Esophagus mucosa (tissue), 1 donor: ENCODE data around the gene HESX1. TPM values are rescaled to one million over a fixed set of nuclear protein-coding genes. Genes with fewer than 3 reads are reported as not detected.

Experiments
- ATAC-seq: fragments of 200-7000 bp; cut with Tn5 transposase; one replicate; pipeline ENCODE4 v1.9.1; 2020
- total RNA-seq: library from RNA; stranded (reverse); gene quantifications from one replicate; pipeline ENCODE4 v1.2.4, GENCODE V29; 2023
- donor health status: DM: yes; HTN: yes; CAD: no.

The HESX1 gene
- 0.80 TPM for total RNA-seq

DNA sequence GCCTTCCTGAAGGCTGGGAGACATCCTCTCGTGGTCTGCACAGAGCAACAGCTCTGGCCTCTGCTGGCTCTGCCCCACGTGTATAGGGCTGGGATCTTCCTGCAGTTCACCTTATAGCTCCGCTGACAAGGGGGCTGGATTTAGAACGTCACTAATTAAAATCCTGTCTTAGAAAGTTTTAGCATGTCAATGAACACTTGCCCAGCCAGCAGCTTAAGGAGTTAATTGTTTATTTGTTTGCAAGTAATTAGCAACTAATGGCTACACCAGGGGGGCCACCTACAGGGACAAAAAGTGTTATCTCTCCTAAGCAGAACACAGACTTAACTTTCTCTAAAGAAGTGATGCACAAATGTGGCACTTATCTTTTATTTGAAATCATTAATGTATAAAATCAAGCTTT is at the start of gene HESX1:
HESX1 (minus strand) TSS at position 84 of the 403 bp plus-strand sequence; CDS start at position 24, 60 bp downstream.
- no peak for ATAC-seq

DNA sequence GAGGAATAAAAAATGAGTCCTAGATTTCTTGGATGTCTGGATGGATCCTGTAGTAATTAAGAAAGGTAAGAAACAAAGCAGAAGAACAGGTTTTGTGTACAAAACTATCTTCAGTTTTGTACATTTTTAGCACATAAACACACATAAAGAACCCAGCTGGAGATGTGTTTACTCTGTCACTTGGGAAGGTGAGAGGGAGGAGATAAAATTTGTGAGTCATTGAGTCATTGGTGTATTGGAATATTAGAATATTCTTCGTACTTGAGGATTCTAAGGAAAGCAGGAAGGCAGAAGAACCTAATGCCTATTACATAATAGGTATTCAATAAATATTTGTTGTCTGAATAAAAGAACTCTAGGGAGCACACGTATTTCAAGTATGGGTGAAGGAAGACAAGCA is 45.2 kb upstream of the HESX1 start:
- no peak for ATAC-seq

DNA sequence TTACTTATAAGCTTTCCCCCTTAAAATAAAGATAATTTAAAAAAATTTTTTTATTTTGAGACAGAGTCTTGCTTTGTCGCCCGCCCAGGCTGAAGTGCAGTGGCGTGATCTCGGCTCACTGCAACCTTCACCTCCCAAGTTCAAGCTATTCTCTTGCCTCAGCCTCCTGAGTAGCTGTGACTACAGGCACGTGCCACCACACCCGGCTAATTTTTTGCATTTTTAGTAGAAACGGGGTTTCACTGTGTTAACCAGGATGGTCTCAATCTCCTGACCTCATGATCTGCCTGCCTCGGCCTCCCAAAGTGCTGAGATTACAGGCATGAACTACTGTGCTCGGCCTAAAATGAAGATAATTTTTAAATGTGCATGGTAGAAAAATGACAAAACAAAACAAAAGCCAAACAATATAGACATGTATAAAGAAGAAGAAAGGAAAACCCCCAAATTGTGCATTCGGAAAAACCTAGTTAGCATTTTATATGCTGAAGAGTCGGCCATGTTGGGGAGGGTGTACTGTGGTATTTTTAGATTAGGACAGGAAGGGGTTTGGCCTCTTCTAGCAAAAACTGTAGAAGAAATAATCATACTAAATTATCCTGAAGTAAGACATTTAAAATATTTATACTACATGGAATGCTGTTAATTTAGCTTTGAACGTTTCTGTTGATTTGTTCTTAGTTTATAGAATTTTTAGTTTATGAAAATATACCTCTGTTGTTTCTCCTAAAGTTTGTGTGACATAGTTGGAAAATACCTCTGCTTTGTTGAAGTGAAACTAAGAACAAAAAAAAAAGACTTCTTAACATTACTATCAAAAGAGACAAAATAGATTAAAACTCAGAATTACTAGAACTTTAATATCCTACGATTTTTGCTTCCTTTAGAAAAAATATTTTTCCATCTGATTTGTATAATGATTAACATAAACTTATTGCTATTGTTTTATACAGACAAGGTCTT is 35.1 kb upstream of the HESX1 start:
- ATAC-seq: no peak

DNA sequence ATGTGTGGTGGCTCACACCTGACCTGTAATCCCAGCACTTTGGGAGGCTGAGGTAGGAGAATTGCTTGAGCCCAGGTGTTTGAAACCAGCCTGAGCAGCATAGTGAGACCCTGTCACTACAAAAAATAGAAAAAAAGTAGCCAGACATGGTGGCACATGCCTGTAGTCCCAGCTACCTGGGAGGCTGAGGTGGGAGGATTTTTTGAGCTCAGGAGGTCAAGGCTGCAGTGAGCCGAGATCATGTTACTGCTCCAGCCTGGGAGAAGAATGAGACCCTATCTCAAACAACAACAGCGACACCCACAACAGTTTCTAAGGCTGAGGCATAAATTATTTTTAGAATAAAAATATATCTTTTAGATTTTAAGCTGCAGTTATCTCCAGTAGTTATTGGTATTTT is 34.0 kb upstream of the HESX1 start:
- ATAC-seq: no peak

- ATAC-seq: no peak
Measured at GRCh38 chr3:57230006-57230405, 30.2 kb upstream of the HESX1 start.

GRCh38 chr3:57227930-57228751 is 28.4 kb upstream of the HESX1 start:
- peak; percentile 78 for ATAC-seq

GRCh38 chr3:57227204-57227929 is 27.6 kb upstream of the HESX1 start, which contains the start of gene APPL1:
Gene APPL1, plus strand, starts transcription at chr3:57227729. Its CDS starts 155 bp downstream, at chr3:57227884.
- ATAC-seq: peak; percentile 97

GRCh38 chr3:57226176-57226575 is 26.4 kb upstream of the HESX1 start:
- no peak for ATAC-seq

DNA sequence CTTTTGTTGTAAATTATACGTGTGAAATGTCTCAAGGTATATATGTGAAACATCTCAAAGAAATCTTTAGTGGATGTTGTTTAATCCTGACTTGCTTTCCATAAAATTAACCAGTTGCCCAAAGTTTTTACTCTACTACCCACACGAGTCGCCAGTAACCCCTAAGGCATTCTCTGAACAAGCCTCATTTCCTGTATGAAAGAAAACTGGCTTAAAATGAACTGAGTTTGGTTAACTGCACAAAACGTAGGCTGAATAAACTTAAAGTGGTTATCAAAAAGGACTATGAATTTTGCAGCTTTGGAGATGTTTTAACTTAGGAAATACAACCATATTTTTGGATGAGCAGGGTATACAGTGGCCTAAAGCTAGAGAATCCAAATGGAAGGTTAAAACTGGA is 25.1 kb upstream of the HESX1 start:
- no peak for ATAC-seq

- ATAC-seq: no peak
Measured at GRCh38 chr3:57221883-57222282, 22.1 kb upstream of the HESX1 start.

- no peak for ATAC-seq
Measured at GRCh38 chr3:57206423-57206822, 6.6 kb upstream of the HESX1 start.

GRCh38 chr3:57194641-57195040 is 5.1 kb downstream of the HESX1 start:
- no peak for ATAC-seq

- ATAC-seq: no peak
Measured at GRCh38 chr3:57192028-57192427, 7.8 kb downstream of the HESX1 start.

DNA sequence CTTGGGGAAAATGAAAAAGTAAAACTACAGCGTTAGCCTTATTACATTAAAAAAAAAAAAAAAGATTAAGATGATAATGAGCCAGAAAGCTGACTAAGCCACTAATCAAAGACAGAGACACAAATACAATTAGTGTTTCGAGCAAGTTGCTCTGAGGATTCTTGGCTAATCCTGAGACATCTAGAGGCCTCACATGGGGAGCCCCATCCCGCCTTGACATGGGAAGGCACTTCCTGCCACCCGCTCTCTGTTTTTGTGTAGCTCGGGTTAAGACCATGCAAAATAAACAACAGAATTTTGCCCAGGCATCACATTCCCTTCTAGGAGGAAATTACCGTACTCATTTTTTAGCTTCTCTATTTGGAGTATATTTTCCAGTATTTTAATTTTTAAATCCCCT is 15.3 kb downstream of the HESX1 start:
- no peak for ATAC-seq

DNA sequence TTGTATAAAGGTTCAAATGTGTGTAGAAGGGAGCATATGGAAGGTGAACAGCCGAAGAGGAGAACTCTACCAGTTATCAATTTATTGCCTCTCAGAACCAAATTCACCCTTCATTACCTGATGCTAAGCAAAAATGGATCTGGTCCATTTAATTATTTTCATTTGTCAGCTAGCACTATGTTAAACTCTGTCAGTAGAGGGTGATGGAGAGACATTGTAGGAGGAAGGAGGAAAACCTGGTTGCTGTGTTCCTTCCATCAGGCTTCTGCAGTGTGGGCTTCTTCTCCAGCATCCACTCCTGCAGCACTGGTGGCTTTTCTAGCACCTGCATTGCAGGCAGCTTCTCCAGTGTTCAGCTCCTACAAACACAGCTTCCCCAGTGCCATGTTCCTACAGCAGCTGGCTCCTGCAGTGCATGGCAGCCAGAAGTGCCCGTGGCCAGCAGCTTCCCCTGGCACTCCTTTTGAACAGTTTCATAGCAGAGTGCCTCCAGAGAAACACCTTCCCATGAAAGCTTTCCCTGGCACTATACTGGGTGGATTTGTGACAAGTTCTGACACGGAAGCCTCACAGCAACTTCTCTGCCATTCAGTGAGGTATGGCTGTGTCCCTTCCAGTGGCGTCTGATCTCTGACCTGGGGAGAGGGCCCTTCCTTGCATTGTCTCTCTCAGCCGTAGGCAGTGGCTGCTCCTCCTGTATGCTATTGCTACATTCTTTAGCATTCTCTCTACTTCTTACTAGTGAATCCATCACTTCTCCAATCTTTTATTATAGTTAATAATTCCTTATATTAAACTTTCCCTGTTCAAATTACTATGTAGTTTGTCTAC is 20.0 kb downstream of the HESX1 start:
- ATAC-seq: peak; percentile 58

DNA sequence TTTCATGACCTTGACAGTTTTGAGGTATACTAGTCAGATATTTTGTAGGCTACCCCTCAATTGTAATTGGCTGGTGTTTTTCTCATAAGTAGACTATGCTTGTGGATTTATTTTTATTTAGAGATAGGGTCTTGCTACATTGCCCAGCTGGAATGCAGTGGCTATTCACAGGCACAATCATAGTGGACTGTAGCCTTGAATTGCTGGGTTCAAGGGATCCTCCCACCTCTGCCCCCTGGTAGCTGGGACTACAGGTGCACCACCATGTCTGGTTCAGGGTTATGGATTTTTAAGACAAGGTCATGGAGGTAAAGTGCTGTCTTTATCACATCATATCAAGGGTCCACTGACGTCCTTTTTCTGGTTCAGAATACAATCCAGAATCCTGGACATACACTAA is 23.7 kb downstream of the HESX1 start:
- no peak for ATAC-seq

DNA sequence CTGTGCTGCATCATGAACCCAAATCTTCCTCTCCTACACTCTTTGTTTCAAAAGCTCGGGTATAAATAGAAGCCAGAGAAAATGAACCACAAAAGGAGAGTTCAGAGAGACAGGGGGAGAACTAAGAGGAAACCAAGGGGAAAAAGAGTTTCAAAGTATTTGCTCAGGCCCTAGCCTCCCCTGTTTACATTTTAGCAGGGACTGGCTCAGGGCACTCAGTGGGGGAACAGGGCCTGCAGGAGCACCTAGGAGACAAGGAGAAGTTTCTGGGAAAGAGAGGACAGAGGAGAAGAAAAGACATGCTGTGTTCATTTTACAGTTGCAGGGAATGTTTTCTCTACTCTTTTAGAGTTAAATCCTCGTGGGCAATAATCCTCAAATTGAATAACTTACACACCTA is 26.1 kb downstream of the HESX1 start:
- no peak for ATAC-seq

GRCh38 chr3:57170946-57171345 is 28.8 kb downstream of the HESX1 start:
- ATAC-seq: no peak

DNA sequence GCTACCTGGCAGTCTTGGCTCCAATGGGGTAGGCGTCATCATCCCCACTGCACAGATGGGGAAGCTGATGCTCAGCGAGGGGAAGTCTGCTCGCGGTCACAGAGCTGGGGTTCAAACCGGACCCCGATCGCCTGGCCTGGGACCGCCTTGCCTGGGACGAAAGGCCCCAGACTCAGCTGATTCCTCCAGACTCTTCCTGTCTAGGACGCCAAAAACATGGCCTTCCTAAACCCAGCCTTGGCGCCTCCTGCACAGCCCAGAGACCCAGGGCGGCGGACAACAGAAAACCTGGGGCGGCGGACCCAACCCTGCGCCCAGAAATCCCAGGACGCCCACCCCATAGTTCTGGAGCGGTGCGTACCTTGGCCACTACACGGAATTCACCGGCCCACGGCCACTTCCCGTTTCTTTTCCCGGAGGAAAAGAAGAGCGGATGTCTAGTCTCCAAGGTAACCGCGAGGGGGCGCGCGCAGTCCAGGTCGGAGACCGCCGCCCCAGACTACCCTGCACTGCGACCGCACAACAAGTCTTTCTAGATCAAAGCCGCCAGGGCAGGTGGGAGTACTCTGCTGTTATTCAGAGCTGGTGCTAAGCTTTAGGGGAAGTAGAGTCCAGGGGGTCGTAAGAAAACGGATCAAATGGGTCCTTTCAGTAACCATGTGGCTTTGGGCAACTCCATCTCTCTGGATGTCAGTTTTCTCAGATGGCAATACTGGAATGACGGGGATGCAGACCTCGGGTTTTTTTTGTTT is 29.7 kb downstream of the HESX1 start:
- peak; percentile 71 for ATAC-seq

- ATAC-seq: no peak
Measured at GRCh38 chr3:57169108-57169507, 30.7 kb downstream of the HESX1 start.

- ATAC-seq: no peak
Measured at GRCh38 chr3:57168151-57168550, 31.6 kb downstream of the HESX1 start.
